ENCODE measurements around the gene MAPKBP1. TPM values are rescaled to one million over a fixed set of nuclear protein-coding genes. Genes with fewer than 3 reads are reported as not detected.

Gene MAPKBP1
- total RNA-seq, 1 donor from 2014 or later = 36.6 TPM

DNA sequence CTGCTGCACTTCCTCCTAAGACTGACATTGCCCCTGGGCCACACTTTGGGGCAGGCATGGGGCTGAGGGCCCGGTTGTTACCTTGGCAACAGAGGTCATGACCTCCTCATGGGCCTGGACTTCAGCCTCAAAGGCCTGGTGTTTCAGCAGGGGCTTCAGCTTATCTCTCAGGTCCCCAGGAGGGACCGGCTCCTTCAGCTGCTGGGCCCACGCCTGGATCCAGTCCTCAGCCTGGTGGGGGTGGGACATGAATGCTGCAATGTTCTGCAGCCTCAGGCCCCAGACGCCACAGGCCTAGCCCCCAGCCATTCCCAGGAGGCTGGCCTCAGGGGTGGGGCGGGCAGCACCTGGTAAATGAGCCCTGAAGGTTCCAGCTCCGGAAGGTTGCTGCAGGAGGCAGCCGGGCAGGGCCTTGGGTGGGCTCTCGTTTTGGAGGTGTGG is 92.0 kb downstream of the MAPKBP1 start:
- DNase-seq (ENCODE audit: low read depth, low spot score) = peak; percentile 54
- H3K4me1 Mint-ChIP-seq = peaks cover 20% of the 10 kb centered on the region
- H3K4me3 Mint-ChIP-seq = no peak overlapping the region
- no peaks in the 10 kb centered on the region for H3K27me3 Mint-ChIP-seq (ENCODE audit: low read depth)
- H3K27ac Mint-ChIP-seq (ENCODE audit: unreplicated experiment) = no peak overlapping the region
- no peaks in the 10 kb centered on the region for H3K36me3 Mint-ChIP-seq (ENCODE audit: low read depth)
- TF ChIP-seq, protein P1, sequence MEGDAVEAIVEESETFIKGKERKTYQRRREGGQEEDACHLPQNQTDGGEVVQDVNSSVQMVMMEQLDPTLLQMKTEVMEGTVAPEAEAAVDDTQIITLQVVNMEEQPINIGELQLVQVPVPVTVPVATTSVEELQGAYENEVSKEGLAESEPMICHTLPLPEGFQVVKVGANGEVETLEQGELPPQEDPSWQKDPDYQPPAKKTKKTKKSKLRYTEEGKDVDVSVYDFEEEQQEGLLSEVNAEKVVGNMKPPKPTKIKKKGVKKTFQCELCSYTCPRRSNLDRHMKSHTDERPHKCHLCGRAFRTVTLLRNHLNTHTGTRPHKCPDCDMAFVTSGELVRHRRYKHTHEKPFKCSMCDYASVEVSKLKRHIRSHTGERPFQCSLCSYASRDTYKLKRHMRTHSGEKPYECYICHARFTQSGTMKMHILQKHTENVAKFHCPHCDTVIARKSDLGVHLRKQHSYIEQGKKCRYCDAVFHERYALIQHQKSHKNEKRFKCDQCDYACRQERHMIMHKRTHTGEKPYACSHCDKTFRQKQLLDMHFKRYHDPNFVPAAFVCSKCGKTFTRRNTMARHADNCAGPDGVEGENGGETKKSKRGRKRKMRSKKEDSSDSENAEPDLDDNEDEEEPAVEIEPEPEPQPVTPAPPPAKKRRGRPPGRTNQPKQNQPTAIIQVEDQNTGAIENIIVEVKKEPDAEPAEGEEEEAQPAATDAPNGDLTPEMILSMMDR (conservative IDR thresholded peaks at IDR 0.05) = no peak
- H3K9me3 Mint-ChIP-seq = no peaks in the 10 kb centered on the region

DNA sequence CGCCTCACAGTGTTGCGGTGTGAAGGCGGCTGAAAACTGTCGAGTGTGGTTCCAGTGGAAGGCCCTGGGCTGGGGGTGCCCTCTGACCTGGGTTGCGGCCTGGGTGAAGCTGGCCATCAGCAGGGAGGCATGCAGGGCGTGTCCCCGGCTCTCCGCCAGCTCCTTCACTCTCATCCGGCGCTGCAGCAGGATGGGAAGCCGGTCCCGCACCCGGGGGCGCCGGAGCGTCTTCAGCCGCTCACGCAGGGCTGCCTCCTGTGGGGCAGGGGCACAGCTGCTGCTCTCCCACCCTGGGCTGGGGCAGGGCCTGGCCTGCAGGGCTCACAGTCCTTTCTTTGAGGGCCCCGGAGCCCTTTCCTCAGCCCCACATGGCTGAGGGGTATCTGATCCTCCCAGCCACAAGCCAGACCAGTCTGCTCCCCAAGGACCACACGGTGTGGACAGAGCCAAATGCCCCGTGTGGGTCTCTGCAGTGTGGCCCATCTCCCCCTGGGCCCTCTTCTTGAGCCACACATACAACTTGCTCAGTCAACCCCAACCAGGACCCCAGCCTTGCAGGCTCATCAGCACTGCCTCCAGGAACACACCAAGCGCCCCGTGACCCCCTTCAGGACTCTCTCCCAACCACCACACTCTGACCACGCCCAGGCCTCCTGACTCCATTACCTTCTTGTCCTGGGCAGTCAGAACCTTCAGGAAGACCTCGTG is 92.7 kb downstream of the MAPKBP1 start:
- no peak for DNase-seq (ENCODE audit: low read depth, low spot score)
- no peak overlapping the region for H3K4me3 Mint-ChIP-seq
- TF ChIP-seq, protein P1 (conservative IDR thresholded peaks at IDR 0.05) = no peak
- peaks cover 20% of the 10 kb centered on the region for H3K4me1 Mint-ChIP-seq
- H3K36me3 Mint-ChIP-seq (ENCODE audit: low read depth) = no peaks in the 10 kb centered on the region
- H3K27ac Mint-ChIP-seq (ENCODE audit: unreplicated experiment) = peak overlapping the region; percentile 67
- H3K27me3 Mint-ChIP-seq (ENCODE audit: low read depth) = no peaks in the 10 kb centered on the region
- H3K9me3 Mint-ChIP-seq = no peaks in the 10 kb centered on the region

DNA sequence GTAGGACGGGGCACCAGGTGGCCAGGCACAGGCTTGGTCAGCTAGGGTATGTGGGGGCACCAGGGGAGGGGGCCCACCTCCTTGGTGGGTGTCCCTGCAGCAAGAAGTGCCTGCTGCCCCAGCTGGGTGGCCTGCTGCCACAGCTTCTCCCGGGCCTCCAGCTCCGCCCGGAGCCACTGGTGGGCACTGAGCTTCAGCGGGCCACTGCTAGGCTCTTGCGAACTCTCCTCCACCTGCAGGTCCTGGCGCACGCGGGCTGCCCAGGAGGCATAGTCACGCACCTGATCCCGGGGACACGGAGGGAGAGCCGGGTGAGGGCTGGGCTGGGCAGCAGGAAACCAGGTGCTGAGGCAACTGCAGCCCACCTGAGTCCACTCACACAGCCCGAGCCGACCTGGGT is 94.0 kb downstream of the MAPKBP1 start:
- Mint-ChIP-seq H3K4me1 (peaks cover 16% of the 10 kb centered on the region), H3K9me3 (no peaks in the 10 kb centered on the region), H3K36me3 (ENCODE audit: low read depth) (no peaks in the 10 kb centered on the region), H3K27ac (ENCODE audit: unreplicated experiment) (no peak overlapping the region), H3K27me3 (ENCODE audit: low read depth) (no peaks in the 10 kb centered on the region), H3K4me3 (no peak overlapping the region)
- no peak for DNase-seq (ENCODE audit: low read depth, low spot score)
- TF ChIP-seq, protein P1 (conservative IDR thresholded peaks at IDR 0.05) = no peak

DNA sequence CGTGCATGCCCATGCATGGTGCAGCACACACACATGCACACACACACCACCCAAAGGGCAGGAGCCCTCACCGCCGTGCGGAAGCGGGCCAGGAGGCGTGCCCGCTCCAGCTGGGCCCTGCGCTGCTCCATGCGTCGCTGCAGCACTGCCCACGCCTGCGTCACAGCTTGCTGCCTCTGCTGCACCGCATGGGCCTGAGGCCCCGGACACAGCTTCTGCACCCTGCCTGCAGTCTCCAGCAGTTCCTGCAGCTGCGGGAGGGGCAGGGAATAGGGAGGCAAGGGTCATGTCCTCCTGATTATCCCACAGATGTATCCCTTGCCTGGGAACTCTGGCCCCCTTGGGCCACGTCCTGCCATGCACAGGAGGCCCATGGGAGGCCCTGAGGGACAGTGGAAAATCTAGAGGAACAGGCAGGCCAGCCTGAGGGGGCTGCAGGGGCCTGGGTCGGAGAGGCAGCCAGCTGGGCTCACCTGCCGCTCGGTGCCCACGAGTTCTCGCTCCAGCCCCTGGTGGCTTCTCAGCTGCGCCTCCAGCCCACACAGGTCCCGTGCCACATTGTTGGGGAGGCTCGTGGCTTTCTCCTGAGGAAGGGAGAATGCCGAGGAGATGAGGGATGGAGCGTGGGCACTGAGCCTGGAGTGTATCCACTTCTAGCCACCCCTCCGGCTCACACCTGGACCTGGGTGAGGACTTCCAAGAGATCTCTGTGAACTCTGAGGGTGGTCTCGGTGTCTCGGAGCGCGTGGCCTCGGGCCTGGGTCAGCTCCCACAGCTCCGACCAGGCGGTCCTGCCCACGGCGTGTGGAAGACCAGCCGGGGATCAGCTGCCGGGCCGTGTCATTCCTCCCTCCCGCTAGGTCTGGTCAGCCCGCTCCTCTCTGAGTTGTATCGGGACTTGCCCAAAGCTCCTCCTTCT is 95.7 kb downstream of the MAPKBP1 start:
- H3K27me3 Mint-ChIP-seq (ENCODE audit: low read depth) = no peaks in the 10 kb centered on the region
- H3K4me3 Mint-ChIP-seq = peak overlapping the region; percentile 29
- H3K4me1 Mint-ChIP-seq = peaks cover 16% of the 10 kb centered on the region
- no peak for DNase-seq (ENCODE audit: low read depth, low spot score)
- no peak overlapping the region for H3K27ac Mint-ChIP-seq (ENCODE audit: unreplicated experiment)
- no peaks in the 10 kb centered on the region for H3K9me3 Mint-ChIP-seq
- TF ChIP-seq, protein P1 (conservative IDR thresholded peaks at IDR 0.05) = no peak
- no peaks in the 10 kb centered on the region for H3K36me3 Mint-ChIP-seq (ENCODE audit: low read depth)

DNA sequence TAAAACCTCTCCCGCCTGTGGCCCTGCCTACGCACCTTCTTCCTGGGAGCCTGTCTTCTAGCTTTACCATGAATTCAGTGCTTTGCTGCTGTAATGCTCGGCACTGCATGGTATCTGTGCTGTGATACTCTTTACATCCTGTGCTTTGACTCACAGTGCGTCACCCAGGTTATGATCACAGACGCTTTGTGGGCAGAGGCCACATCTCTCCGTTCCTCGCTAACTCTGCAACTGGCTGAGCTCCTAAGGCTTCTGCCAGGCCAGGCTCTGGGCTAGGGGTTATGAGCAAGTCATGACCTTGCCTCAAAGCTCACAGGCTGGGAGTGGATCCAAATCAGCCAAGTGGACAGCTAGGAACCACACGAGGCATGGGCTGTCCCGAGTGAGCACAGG is 96.4 kb downstream of the MAPKBP1 start:
- Mint-ChIP-seq H3K36me3 (ENCODE audit: low read depth) (no peaks in the 10 kb centered on the region), H3K27ac (ENCODE audit: unreplicated experiment) (peak overlapping the region; percentile 67), H3K9me3 (no peaks in the 10 kb centered on the region), H3K4me3 (peak overlapping the region; percentile 29), H3K27me3 (ENCODE audit: low read depth) (no peaks in the 10 kb centered on the region), H3K4me1 (peaks cover 16% of the 10 kb centered on the region)
- TF ChIP-seq, protein P1 (conservative IDR thresholded peaks at IDR 0.05) = no peak
- DNase-seq (ENCODE audit: low read depth, low spot score) = no peak

Measured in neural crest cell (in vitro differentiated cells).